H9 (cell line): ENCODE data around the gene NLRP14. TPM values are rescaled to one million over a fixed set of nuclear protein-coding genes. Genes with fewer than 3 reads are reported as not detected.

Source experiments
- DNase-seq: peaks from one replicate; pipeline ENCODE4 v3.0.0-alpha.2; 2017
- H2AFZ ChIP-seq: one replicate; pipeline ENCODE4 v1.6.1; 2013; ENCODE audit warnings: mild to moderate bottlenecking, low read length, control low read depth, moderate library complexity
- H2AK5ac ChIP-seq: 2 replicates; pipeline ENCODE4 v1.6.1; 2013; ENCODE audit warnings: low read length, control low read depth, mixed read lengths; ENCODE audit not compliant: insufficient read length
- H2BK120ac ChIP-seq: one replicate; pipeline ENCODE4 v1.6.1; 2013; ENCODE audit warnings: low read depth, mild to moderate bottlenecking, low read length, control low read depth, inconsistent platforms; ENCODE audit not compliant: poor library complexity, severe bottlenecking
- H2BK12ac ChIP-seq: 2 replicates; pipeline ENCODE4 v1.6.1; 2013; ENCODE audit warnings: low read length, control low read depth, mixed read lengths, low read depth; ENCODE audit not compliant: insufficient read length
- H2BK15ac ChIP-seq: 2 replicates; pipeline ENCODE4 v1.6.1; 2013; ENCODE audit warnings: low read depth, low read length, control low read depth
- H2BK20ac ChIP-seq: one replicate; pipeline ENCODE4 v1.6.1; 2013; ENCODE audit warnings: low read depth, mild to moderate bottlenecking, low read length, control low read depth, inconsistent platforms; ENCODE audit not compliant: poor library complexity, severe bottlenecking
- H2BK5ac ChIP-seq: 2 replicates; pipeline ENCODE4 v1.6.1; 2013; ENCODE audit warnings: low read length, control low read depth, mixed read lengths; ENCODE audit not compliant: insufficient read length
- H3K14ac ChIP-seq: 2 replicates; pipeline ENCODE4 v1.6.1; 2013; ENCODE audit warnings: low read length, control low read depth; ENCODE audit not compliant: insufficient read depth
- H3K18ac ChIP-seq: 2 replicates; pipeline ENCODE4 v1.6.1; 2013; ENCODE audit warnings: low read depth, mild to moderate bottlenecking, mixed read lengths, low read length, control low read depth; ENCODE audit not compliant: insufficient read length
- H3K23ac ChIP-seq: 2 replicates; pipeline ENCODE4 v1.6.1; 2013; ENCODE audit warnings: low read length, control low read depth, mixed read lengths, low read depth; ENCODE audit not compliant: insufficient read length
- H3K23me2 ChIP-seq: 2 replicates; pipeline ENCODE4 v1.6.1; 2013; ENCODE audit warnings: low read depth, mild to moderate bottlenecking, mixed read lengths, low read length, control low read depth; ENCODE audit not compliant: insufficient read length, poor library complexity, severe bottlenecking
- H3K27ac ChIP-seq: 2 replicates; pipeline ENCODE4 v1.5.1; 2013; ENCODE audit warnings: low read length, control low read depth, mixed read lengths, low read depth; ENCODE audit not compliant: insufficient read length
- H3K27me3 ChIP-seq: 2 replicates; pipeline ENCODE4 v1.6.1; 2013; ENCODE audit warnings: low read length, control low read depth, inconsistent platforms; ENCODE audit not compliant: insufficient read depth
- H3K4ac ChIP-seq: 2 replicates; pipeline ENCODE4 v1.6.1; 2013; ENCODE audit warnings: low read depth, mild to moderate bottlenecking, control low read depth, inconsistent platforms, low read length, moderate library complexity
- H3K4me1 ChIP-seq: 2 replicates; pipeline ENCODE4 v1.6.1; 2013; ENCODE audit warnings: low read length, control low read depth, inconsistent platforms; ENCODE audit not compliant: insufficient read depth
- H3K4me2 ChIP-seq: 2 replicates; pipeline ENCODE4 v1.6.1; 2013; ENCODE audit warnings: low read length, control low read depth, mixed read lengths; ENCODE audit not compliant: insufficient read length, insufficient read depth
- H3K56ac ChIP-seq: 2 replicates; pipeline ENCODE4 v1.6.1; 2013; ENCODE audit warnings: low read depth, mild to moderate bottlenecking, mixed read lengths, low read length, control low read depth; ENCODE audit not compliant: insufficient read length
- H3K79me1 ChIP-seq: 2 replicates; pipeline ENCODE4 v1.6.1; 2013; ENCODE audit warnings: low read depth, mild to moderate bottlenecking, moderate library complexity, low read length, control low read depth, inconsistent platforms; ENCODE audit not compliant: insufficient read depth, poor library complexity, severe bottlenecking
- H3K79me2 ChIP-seq: 2 replicates; pipeline ENCODE4 v1.6.1; 2013; ENCODE audit warnings: low read length, control low read depth, inconsistent platforms; ENCODE audit not compliant: insufficient read depth
- H3K9ac ChIP-seq: 2 replicates; pipeline ENCODE4 v1.6.1; 2013; ENCODE audit warnings: low read length, control low read depth, mixed read lengths; ENCODE audit not compliant: insufficient read length; ENCODE audit errors: extremely low read depth
- H3K9me3 ChIP-seq: one replicate; pipeline ENCODE4 v1.6.1; 2013; ENCODE audit warnings: low read depth, low read length, inconsistent platforms; ENCODE audit not compliant: control insufficient read depth
- H3T11ph ChIP-seq: one replicate; pipeline ENCODE4 v1.6.1; 2013; ENCODE audit warnings: mild to moderate bottlenecking, low read length, control low read depth, inconsistent platforms
- H4K20me1 ChIP-seq: one replicate; pipeline ENCODE4 v1.6.1; 2013; ENCODE audit not compliant: control insufficient read depth, insufficient read length, insufficient read depth
- H4K5ac ChIP-seq: 2 replicates; pipeline ENCODE4 v1.6.1; 2013; ENCODE audit warnings: low read depth, mild to moderate bottlenecking, mixed read lengths, low read length, control low read depth; ENCODE audit not compliant: insufficient read length
- H4K8ac ChIP-seq: replicated peaks from 2 replicates; pipeline ENCODE4 v1.6.1; 2013; ENCODE audit warnings: low read length, control low read depth, mixed read lengths, low read depth; ENCODE audit not compliant: insufficient read length
- H4K91ac ChIP-seq: 2 replicates; pipeline ENCODE4 v1.6.1; 2013; ENCODE audit warnings: low read depth, mild to moderate bottlenecking, moderate library complexity, mixed read lengths, low read length, control low read depth; ENCODE audit not compliant: insufficient read length
- H3K27ac Mint-ChIP-seq, 3 experiments: 2 replicates in 2 of 3; 3 replicates in 1 of 3; pipeline ENCODE4 v1.8.0; 2020 to 2021; ENCODE audit warnings: mixed read lengths in 3 of 3, mild to moderate bottlenecking in 1 of 3, moderate library complexity in 1 of 3
- H3K27me3 Mint-ChIP-seq: 2 replicates; pipeline ENCODE4 v1.8.0; 2021; ENCODE audit warnings: low read depth, mild to moderate bottlenecking, moderate library complexity, mixed read lengths
- H3K36me3 Mint-ChIP-seq, 3 experiments: 2 replicates in 2 of 3; 3 replicates in 1 of 3; pipeline ENCODE4 v1.8.0; 2020 to 2021; ENCODE audit warnings: low read depth in 3 of 3, mixed read lengths in 3 of 3; ENCODE audit not compliant: insufficient read depth in 1 of 3
- H3K4me1 Mint-ChIP-seq, 2 experiments: 2 replicates each; pipeline ENCODE4 v1.8.0; 2020; ENCODE audit warnings: mixed read lengths in 2 of 2
- H3K4me3 Mint-ChIP-seq, 2 experiments: 2 replicates in 1 of 2; 3 replicates in 1 of 2; pipeline ENCODE4 v1.8.0; 2020 to 2021; ENCODE audit warnings: mild to moderate bottlenecking in 2 of 2, mixed read lengths in 2 of 2, moderate library complexity in 1 of 2
- H3K9me3 Mint-ChIP-seq, 2 experiments: 2 replicates in 1 of 2; 3 replicates in 1 of 2; pipeline ENCODE4 v1.8.0; 2020; ENCODE audit warnings: mild to moderate bottlenecking in 2 of 2, mixed read lengths in 2 of 2, moderate library complexity in 1 of 2
- WGBS: extraction: QIAGEN DNeasy Blood & Tissue Kit; methylation state at CpG from one replicate; pipeline ENCODE4 v1.1.7; 2013; ENCODE audit warnings: missing lambda C conversion rate, low lambda C conversion rate, mixed read lengths; ENCODE audit not compliant: insufficient read length; ENCODE audit errors: extremely low coverage; 5-methylcytosine and 5-hydroxymethylcytosine counted together
- total RNA-seq: library from RNA; stranded (reverse); gene quantifications from 2 replicates; pipeline ENCODE4 v1.2.1, GENCODE V29; 2021
- TF ChIP-seq, protein P1 (sequence below): fragments of 200-600 bp; sonication (generic); conservative IDR thresholded peaks from 3 replicates; pipeline ENCODE4 v1.8.0; 2021; ENCODE audit warnings: antibody characterized with exemption, mild to moderate bottlenecking

NLRP14 gene
- total RNA-seq, 1 experiment from 2014 or later, result 0.07 TPM

GRCh38 chr11:7079545-7080135 is 59.4 kb downstream of the NLRP14 start:
- Histone ChIP-seq H3T11ph (no peak overlapping the region), H3K56ac (no peak overlapping the region), H3K4ac (no peak overlapping the region), H3K9me3 (no peaks in the 10 kb centered on the region), H3K18ac (no peak overlapping the region), H2BK5ac (no peak overlapping the region), H3K23ac (no peak overlapping the region), H3K23me2 (no peaks in the 10 kb centered on the region), H3K79me1 (no peaks in the 10 kb centered on the region), H3K4me2 (no peak overlapping the region), H3K14ac (no peak overlapping the region), H3K27me3 (no peaks in the 10 kb centered on the region), H4K5ac (no peak overlapping the region), H2AK5ac (no peak overlapping the region), H3K27ac (peak overlapping the region; percentile 23), H2BK15ac (no peak overlapping the region), H2AFZ (no peak overlapping the region), H4K20me1 (no peaks in the 10 kb centered on the region), H4K8ac (no peak overlapping the region), H2BK12ac (no peak overlapping the region), H3K79me2 (no peaks in the 10 kb centered on the region), H2BK120ac (no peak overlapping the region), H2BK20ac (no peak overlapping the region), H4K91ac (no peak overlapping the region), H3K4me1 (no peaks in the 10 kb centered on the region), H3K9ac (no peak overlapping the region)
- TF ChIP-seq, protein P1, sequence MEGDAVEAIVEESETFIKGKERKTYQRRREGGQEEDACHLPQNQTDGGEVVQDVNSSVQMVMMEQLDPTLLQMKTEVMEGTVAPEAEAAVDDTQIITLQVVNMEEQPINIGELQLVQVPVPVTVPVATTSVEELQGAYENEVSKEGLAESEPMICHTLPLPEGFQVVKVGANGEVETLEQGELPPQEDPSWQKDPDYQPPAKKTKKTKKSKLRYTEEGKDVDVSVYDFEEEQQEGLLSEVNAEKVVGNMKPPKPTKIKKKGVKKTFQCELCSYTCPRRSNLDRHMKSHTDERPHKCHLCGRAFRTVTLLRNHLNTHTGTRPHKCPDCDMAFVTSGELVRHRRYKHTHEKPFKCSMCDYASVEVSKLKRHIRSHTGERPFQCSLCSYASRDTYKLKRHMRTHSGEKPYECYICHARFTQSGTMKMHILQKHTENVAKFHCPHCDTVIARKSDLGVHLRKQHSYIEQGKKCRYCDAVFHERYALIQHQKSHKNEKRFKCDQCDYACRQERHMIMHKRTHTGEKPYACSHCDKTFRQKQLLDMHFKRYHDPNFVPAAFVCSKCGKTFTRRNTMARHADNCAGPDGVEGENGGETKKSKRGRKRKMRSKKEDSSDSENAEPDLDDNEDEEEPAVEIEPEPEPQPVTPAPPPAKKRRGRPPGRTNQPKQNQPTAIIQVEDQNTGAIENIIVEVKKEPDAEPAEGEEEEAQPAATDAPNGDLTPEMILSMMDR, result no peak
- Mint-ChIP-seq H3K27ac (peak overlapping the region in 1 of 3 experiments; percentile 15; a peak in 1 of 7 replicates), H3K4me1 (peaks cover 5 to 7% of the 10 kb centered on the region in 2 experiments), H3K9me3 (peaks cover 15 to 22% of the 10 kb centered on the region in 2 experiments), H3K27me3 (no peaks in the 10 kb centered on the region), H3K4me3 (no peak overlapping the region), H3K36me3 (peaks cover 5 to 17% (median 15%) of the 10 kb centered on the region in 3 experiments)
- WGBS, result no CpG with 5 or more reads among the region's 7 CpGs
- DNase-seq, result peak; percentile 33
